PC-9 (cell line): ENCODE results near the gene SIRPA. TPM values are rescaled to one million over a fixed set of nuclear protein-coding genes. Genes with fewer than 3 reads are reported as not detected.

Source experiments
- BruUV-seq: library from RNA; stranded (reverse); fragments of 400-500 nt; replicated peaks from 2 replicates; lab custom pipeline; 2021; lab: Mats Ljungman, UMichigan
- CTCF ChIA-PET: fragments of 300-600 bp; sonication (Branson Sonifier 250); formaldehyde crosslinking; loops from one replicate; lab custom pipeline; 2022; ENCODE audit warnings: antibody characterized with exemption; lab: Charles Lee
- POLR2A ChIA-PET: fragments of 300-600 bp; sonication (Branson Sonifier 250); formaldehyde crosslinking; loops from one replicate; lab custom pipeline; 2022; ENCODE audit warnings: antibody characterized with exemption; ENCODE audit not compliant: unreplicated experiment; lab: Charles Lee
- DNase-seq, 2 experiments: peaks; one replicate each; pipeline versions ENCODE4 v3.0.0 to v3.0.0-alpha.2; 2015 to 2022; ENCODE audit warnings: mixed read lengths in 1 of 2
- H2AFZ ChIP-seq: fragments of 200-600 bp; sonication (generic); 2 replicates; pipeline ENCODE4 v1.8.1; 2017; ENCODE audit warnings: antibody characterized with exemption
- H3F3A ChIP-seq: fragments of 200-600 bp; sonication (generic); 2 replicates; pipeline ENCODE4 v1.8.1; 2017; ENCODE audit warnings: antibody characterized with exemption, mild to moderate bottlenecking, low read depth; ENCODE audit not compliant: insufficient read depth
- H3K27ac ChIP-seq: fragments of 200-600 bp; sonication (generic); 2 replicates; pipeline ENCODE4 v1.6.1; 2016; ENCODE audit warnings: mixed run types
- H3K27me3 ChIP-seq: fragments of 200-600 bp; sonication (generic); 2 replicates; pipeline ENCODE4 v1.6.1; 2016; ENCODE audit warnings: low read depth, mixed run types; ENCODE audit not compliant: insufficient read depth
- H3K36me3 ChIP-seq: fragments of 200-600 bp; sonication (generic); 2 replicates; pipeline ENCODE4 v1.6.1; 2016; ENCODE audit warnings: low read depth, mixed run types
- H3K4me1 ChIP-seq: fragments of 200-600 bp; sonication (generic); replicated peaks from 2 replicates; pipeline ENCODE4 v1.6.1; 2016; ENCODE audit warnings: mixed run types; ENCODE audit not compliant: insufficient read depth
- H3K4me2 ChIP-seq: fragments of 200-600 bp; sonication (generic); 2 replicates; pipeline ENCODE4 v1.6.1; 2017; ENCODE audit warnings: mixed run types
- H3K4me3 ChIP-seq: fragments of 200-600 bp; sonication (generic); 2 replicates; pipeline ENCODE4 v1.6.1; 2016; ENCODE audit warnings: mixed run types
- H3K79me2 ChIP-seq: fragments of 200-600 bp; sonication (generic); 2 replicates; pipeline ENCODE4 v1.6.1; 2017; ENCODE audit warnings: low read depth, mixed run types
- H3K9me2 ChIP-seq: fragments of 200-600 bp; sonication (generic); 2 replicates; pipeline ENCODE4 v1.8.1; 2017; ENCODE audit warnings: mild to moderate bottlenecking; ENCODE audit not compliant: insufficient read depth
- H3K9me3 ChIP-seq: fragments of 200-600 bp; sonication (generic); 2 replicates; pipeline ENCODE4 v1.8.1; 2016; ENCODE audit warnings: low read depth; ENCODE audit not compliant: insufficient read depth
- H4K20me1 ChIP-seq: fragments of 200-600 bp; sonication (generic); 2 replicates; pipeline ENCODE4 v1.8.1; 2017; ENCODE audit not compliant: insufficient read depth
- EZH2 ChIP-seq: fragments of 200-600 bp; sonication (generic); IDR thresholded peaks from 2 replicates; pipeline ENCODE4 v1.8.0; 2017; ENCODE audit warnings: antibody characterized with exemption, low read depth
- intact Hi-C: fragments of 100-400 bp; cut with micrococcal nuclease; formaldehyde crosslinking; loops from one replicate; pipeline ENCODE4 v1.10.0; 2022; ENCODE audit not compliant: unreplicated experiment
- total RNA-seq: library from RNA; stranded (reverse); gene quantifications from 2 replicates; pipeline ENCODE4 v1.2.3, GENCODE V29; 2021
- TF ChIP-seq, protein P1 (sequence below): fragments of 200-600 bp; sonication (generic); conservative IDR thresholded peaks from 2 replicates; pipeline ENCODE4 v1.6.1; 2017; ENCODE audit warnings: mixed run types, antibody characterized with exemption, mild to moderate bottlenecking, moderate library complexity

The SIRPA gene
- total RNA-seq, 1 experiment from 2014 or later: 18.4 TPM

DNA sequence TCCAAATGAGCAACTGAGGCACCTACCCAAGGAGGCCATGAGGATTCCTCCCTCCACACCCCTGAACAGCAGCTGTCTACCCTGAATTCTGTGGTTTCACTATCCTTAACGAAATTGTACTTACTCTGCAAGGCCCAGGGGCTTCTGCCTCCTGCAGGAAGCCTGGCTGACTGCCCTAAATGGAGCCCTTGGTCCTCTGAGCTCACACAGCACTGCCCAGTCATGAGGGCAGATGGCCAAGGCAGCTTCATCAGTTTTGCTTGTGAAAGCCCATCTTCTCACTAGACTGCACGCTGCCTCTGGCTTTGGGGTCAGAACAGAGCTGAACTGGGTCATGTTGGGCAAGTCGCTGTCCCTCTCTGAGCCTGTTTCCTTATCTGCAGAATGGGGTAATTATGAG, 26.4 kb upstream of the SIRPA start:
- TF ChIP-seq, protein P1, sequence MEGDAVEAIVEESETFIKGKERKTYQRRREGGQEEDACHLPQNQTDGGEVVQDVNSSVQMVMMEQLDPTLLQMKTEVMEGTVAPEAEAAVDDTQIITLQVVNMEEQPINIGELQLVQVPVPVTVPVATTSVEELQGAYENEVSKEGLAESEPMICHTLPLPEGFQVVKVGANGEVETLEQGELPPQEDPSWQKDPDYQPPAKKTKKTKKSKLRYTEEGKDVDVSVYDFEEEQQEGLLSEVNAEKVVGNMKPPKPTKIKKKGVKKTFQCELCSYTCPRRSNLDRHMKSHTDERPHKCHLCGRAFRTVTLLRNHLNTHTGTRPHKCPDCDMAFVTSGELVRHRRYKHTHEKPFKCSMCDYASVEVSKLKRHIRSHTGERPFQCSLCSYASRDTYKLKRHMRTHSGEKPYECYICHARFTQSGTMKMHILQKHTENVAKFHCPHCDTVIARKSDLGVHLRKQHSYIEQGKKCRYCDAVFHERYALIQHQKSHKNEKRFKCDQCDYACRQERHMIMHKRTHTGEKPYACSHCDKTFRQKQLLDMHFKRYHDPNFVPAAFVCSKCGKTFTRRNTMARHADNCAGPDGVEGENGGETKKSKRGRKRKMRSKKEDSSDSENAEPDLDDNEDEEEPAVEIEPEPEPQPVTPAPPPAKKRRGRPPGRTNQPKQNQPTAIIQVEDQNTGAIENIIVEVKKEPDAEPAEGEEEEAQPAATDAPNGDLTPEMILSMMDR: no peak
- TF ChIP-seq EZH2: no peak
- Histone ChIP-seq H2AFZ (no peak overlapping the region), H3K9me3 (no peaks in the 10 kb centered on the region), H3F3A (no peaks in the 10 kb centered on the region), H3K27ac (no peak overlapping the region), H3K79me2 (no peaks in the 10 kb centered on the region), H3K4me1 (peaks cover 5% of the 10 kb centered on the region; the same call in 1 of the 2 replicates), H3K27me3 (no peaks in the 10 kb centered on the region), H3K4me3 (no peak overlapping the region), H3K36me3 (no peaks in the 10 kb centered on the region), H3K9me2 (no peaks in the 10 kb centered on the region), H3K4me2 (no peak overlapping the region), H4K20me1 (no peaks in the 10 kb centered on the region)
- no peak for DNase-seq
- CTCF ChIA-PET: no interaction called here
- POLR2A ChIA-PET: no interaction called here
- no TSS peak for BruUV-seq
- intact Hi-C loops: no loop called here

DNA sequence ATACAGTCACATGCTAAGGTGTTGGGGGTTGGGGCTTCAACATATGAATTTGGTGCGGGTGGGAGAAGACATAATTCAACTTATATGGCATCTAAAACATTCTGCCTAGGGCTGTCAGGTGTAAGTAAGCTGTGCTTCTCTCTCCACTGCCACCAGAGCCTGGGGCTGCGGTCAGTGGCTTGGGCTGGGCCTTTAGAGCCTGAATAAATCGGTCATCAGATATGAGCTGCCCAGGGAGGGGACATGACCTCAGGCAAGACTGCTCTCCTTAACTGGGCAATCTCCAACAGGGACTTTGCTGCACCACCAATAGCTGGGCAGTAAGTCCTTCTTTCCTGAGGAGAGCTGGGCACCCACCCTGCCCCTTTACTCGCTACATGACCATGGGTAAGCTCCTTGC, 24.9 kb upstream of the SIRPA start:
- intact Hi-C loops: no loop called here
- ChIA-PET CTCF (no interaction called here), POLR2A (interaction anchor here (0.7 kb wide), 1 partner anchor 19 kb away, joined by 7 read pairs; no protein-coding TSS in a partner anchor)
- Histone ChIP-seq H2AFZ (no peak overlapping the region), H3F3A (no peaks in the 10 kb centered on the region), H3K9me2 (no peaks in the 10 kb centered on the region), H3K79me2 (no peaks in the 10 kb centered on the region), H3K36me3 (no peaks in the 10 kb centered on the region), H3K9me3 (no peaks in the 10 kb centered on the region), H3K4me2 (no peak overlapping the region), H3K4me3 (no peak overlapping the region), H3K4me1 (peaks cover 5% of the 10 kb centered on the region; the same call in 1 of the 2 replicates), H3K27ac (no peak overlapping the region), H4K20me1 (no peaks in the 10 kb centered on the region), H3K27me3 (no peaks in the 10 kb centered on the region)
- BruUV-seq: no TSS peak
- no peak for DNase-seq
- TF ChIP-seq, protein P1: no peak
- no peak for TF ChIP-seq EZH2

DNA sequence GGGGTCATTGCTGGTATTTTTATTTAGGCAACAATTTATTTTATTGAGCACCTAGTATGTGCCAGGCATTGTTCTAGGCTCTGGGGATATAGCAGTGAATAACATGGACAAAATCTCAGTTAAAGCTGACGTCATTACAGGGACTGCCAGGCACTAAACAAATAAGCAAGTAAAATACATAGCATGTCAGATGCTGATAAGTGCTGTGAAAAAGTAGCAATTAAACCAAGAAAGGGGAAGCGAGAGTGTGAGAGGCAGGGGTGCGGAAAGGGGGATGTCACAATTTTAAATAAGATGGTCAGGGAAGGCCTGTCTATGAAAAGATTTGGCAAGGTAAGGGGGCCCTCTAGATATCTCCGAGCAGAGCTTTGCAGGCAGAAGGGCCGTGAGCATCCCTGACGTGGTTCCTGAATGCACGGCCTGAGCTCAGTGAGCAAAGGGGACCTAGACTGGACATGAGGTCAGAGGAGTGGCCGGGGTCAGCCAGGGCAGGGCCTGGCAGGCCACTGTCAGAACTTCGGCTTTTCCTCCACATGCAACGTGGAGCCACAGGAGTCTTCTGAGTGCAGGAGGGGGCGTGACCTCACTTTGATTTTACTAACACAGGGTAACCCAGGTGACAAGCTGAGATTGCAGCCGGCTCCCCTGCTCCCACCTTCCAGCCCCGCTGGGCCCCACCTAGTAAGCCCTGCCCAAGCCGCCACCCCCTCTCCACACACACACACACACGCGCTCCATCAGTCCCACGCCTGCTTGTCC, 24.2 kb upstream of the SIRPA start:
- intact Hi-C loops: no loop called here
- DNase-seq: no peak
- Histone ChIP-seq H3K4me2 (no peak overlapping the region), H3K27me3 (no peaks in the 10 kb centered on the region), H3K27ac (no peak overlapping the region), H4K20me1 (no peaks in the 10 kb centered on the region), H3K79me2 (no peaks in the 10 kb centered on the region), H3K9me2 (no peaks in the 10 kb centered on the region), H3F3A (peaks cover 5% of the 10 kb centered on the region; the same call in 1 of the 2 replicates), H3K9me3 (no peaks in the 10 kb centered on the region), H3K4me1 (peaks cover 5% of the 10 kb centered on the region; the same call in 1 of the 2 replicates), H2AFZ (no peak overlapping the region), H3K36me3 (no peaks in the 10 kb centered on the region), H3K4me3 (no peak overlapping the region)
- CTCF ChIA-PET: interaction anchor here (1.2 kb wide), 1 partner anchor 106 kb away, joined by 3 read pairs; no protein-coding TSS in a partner anchor
- BruUV-seq: no TSS peak
- TF ChIP-seq, protein P1: no peak
- TF ChIP-seq EZH2: no peak
- POLR2A ChIA-PET: interaction anchor here (0.7 kb wide), 1 partner anchor 20 kb away, joined by 7 read pairs; no protein-coding TSS in a partner anchor
